ENCODE data around the gene NTS.

GRCh38 chr12:85828576-85828975 is 45.5 kb upstream of the NTS start:
- TF ChIP-seq CTCF (IDR thresholded peaks at IDR 0.05) (no peak), POLR2A (IDR thresholded peaks at IDR 0.05) (no peak)

All from right lobe of liver (tissue), 4 donors.